SU-DHL-6 (cell line): Measurements from ENCODE around the gene WWTR1.

Source experiments
- H2AFZ ChIP-seq: fragments of 200-600 bp; sonication (generic); 2 replicates; pipeline ENCODE4 v1.6.1; 2014; ENCODE audit warnings: low read depth, mild to moderate bottlenecking, moderate library complexity, mixed read lengths, antibody characterized with exemption, low read length; ENCODE audit not compliant: severe bottlenecking
- H3F3A ChIP-seq: fragments of 200-600 bp; shearing (Covaris generic); 2 replicates; pipeline ENCODE4 v1.6.0; 2016; ENCODE audit warnings: antibody characterized with exemption, mild to moderate bottlenecking; ENCODE audit not compliant: insufficient read depth
- H3K27ac ChIP-seq: fragments of 200-600 bp; sonication (generic); 2 replicates; pipeline ENCODE4 v1.5.1; 2016; ENCODE audit warnings: low read depth, mild to moderate bottlenecking, low read length, moderate library complexity, mixed read lengths
- H3K27me3 ChIP-seq: fragments of 200-600 bp; sonication (generic), shearing (Covaris generic); 2 replicates; pipeline ENCODE4 v1.6.0; 2014; ENCODE audit warnings: mild to moderate bottlenecking, low read length
- H3K36me3 ChIP-seq: fragments of 200-600 bp; sonication (generic); 2 replicates; pipeline ENCODE4 v1.6.1; 2014; ENCODE audit warnings: mild to moderate bottlenecking, low read length, mixed read lengths
- H3K4me2 ChIP-seq: fragments of 300-600, 200-600 bp; shearing (Covaris generic), sonication (generic); 2 replicates; pipeline ENCODE4 v1.6.0; 2014; ENCODE audit warnings: low read length, low read depth, mild to moderate bottlenecking; ENCODE audit not compliant: poor library complexity, severe bottlenecking
- H3K4me3 ChIP-seq: fragments of 200-600 bp; sonication (generic); 2 replicates; pipeline ENCODE4 v1.5.1; 2014; ENCODE audit warnings: antibody characterized with exemption, low read length, mild to moderate bottlenecking, mixed read lengths; ENCODE audit not compliant: insufficient read depth, poor library complexity, severe bottlenecking
- H3K79me2 ChIP-seq: fragments of 200-600 bp; sonication (generic); 2 replicates; pipeline ENCODE4 v1.6.1; 2014; ENCODE audit warnings: mild to moderate bottlenecking, low read length, moderate library complexity; ENCODE audit not compliant: insufficient read depth
- H3K9ac ChIP-seq: fragments of 200-600 bp; sonication (generic); 2 replicates; pipeline ENCODE4 v1.7.0; 2014; ENCODE audit warnings: mild to moderate bottlenecking, low read length
- H3K9me2 ChIP-seq: fragments of 200-600 bp; sonication (generic); replicated peaks from 2 replicates; pipeline ENCODE4 v1.6.1; 2014; ENCODE audit warnings: low read length; ENCODE audit not compliant: insufficient read depth
- H3K9me3 ChIP-seq: fragments of 200-600 bp; sonication (generic); 2 replicates; pipeline ENCODE4 v1.6.1; 2014; ENCODE audit warnings: low read length, mixed read lengths; ENCODE audit not compliant: insufficient read depth
- H4K20me1 ChIP-seq: fragments of 200-600 bp; sonication (generic); 2 replicates; pipeline ENCODE4 v1.6.1; 2014; ENCODE audit warnings: low read depth, mild to moderate bottlenecking, antibody characterized with exemption, low read length, moderate library complexity, mixed read lengths
- CTCF ChIP-seq: fragments of 200-600 bp; sonication (generic); IDR thresholded peaks from one replicate; pipeline ENCODE4 v1.5.1; 2017; ENCODE audit warnings: antibody characterized with exemption, mild to moderate bottlenecking, low read length, moderate library complexity; ENCODE audit not compliant: insufficient read depth, poor library complexity, severe bottlenecking
- EZH2phosphoT487 ChIP-seq: fragments of 200-600 bp; sonication (generic), shearing (Covaris generic); conservative IDR thresholded peaks from 2 replicates; pipeline ENCODE4 v1.6.1; 2018; ENCODE audit warnings: mild to moderate bottlenecking, antibody characterized with exemption, low read length, moderate library complexity, mixed read lengths

The WWTR1 gene

GRCh38 chr3:149581681-149582370 is 76.0 kb downstream of the WWTR1 start:
- TF ChIP-seq EZH2phosphoT487 (no peak), CTCF (no peak)
- H3K9me2 ChIP-seq, result no peaks in the 10 kb centered on the region
- H4K20me1 ChIP-seq, result no peaks in the 10 kb centered on the region
- H3K27me3 ChIP-seq, result no peaks in the 10 kb centered on the region
- no peaks in the 10 kb centered on the region for H3K79me2 ChIP-seq
- no peak overlapping the region for H3K4me2 ChIP-seq
- H3K4me3 ChIP-seq, result no peak overlapping the region
- no peaks in the 10 kb centered on the region for H3K9me3 ChIP-seq
- no peak overlapping the region for H3K9ac ChIP-seq
- H2AFZ ChIP-seq, result no peak overlapping the region
- no peaks in the 10 kb centered on the region for H3F3A ChIP-seq
- no peak overlapping the region for H3K27ac ChIP-seq
- no peaks in the 10 kb centered on the region for H3K36me3 ChIP-seq

GRCh38 chr3:149581248-149581647 is 76.6 kb downstream of the WWTR1 start:
- Histone ChIP-seq H3K79me2 (no peaks in the 10 kb centered on the region), H3F3A (no peaks in the 10 kb centered on the region), H3K9ac (no peak overlapping the region), H2AFZ (no peak overlapping the region), H3K9me3 (no peaks in the 10 kb centered on the region), H3K27ac (no peak overlapping the region), H4K20me1 (no peaks in the 10 kb centered on the region), H3K36me3 (no peaks in the 10 kb centered on the region), H3K27me3 (no peaks in the 10 kb centered on the region), H3K4me3 (no peak overlapping the region), H3K4me2 (no peak overlapping the region), H3K9me2 (no peaks in the 10 kb centered on the region)
- no peak for TF ChIP-seq EZH2phosphoT487
- TF ChIP-seq CTCF, result no peak

- Histone ChIP-seq H3K4me3 (no peak overlapping the region), H3K9ac (no peak overlapping the region), H3F3A (no peaks in the 10 kb centered on the region), H3K4me2 (no peak overlapping the region), H3K9me2 (no peaks in the 10 kb centered on the region), H2AFZ (no peak overlapping the region), H3K9me3 (no peaks in the 10 kb centered on the region), H3K27ac (no peak overlapping the region), H3K27me3 (no peaks in the 10 kb centered on the region), H3K79me2 (no peaks in the 10 kb centered on the region), H4K20me1 (no peaks in the 10 kb centered on the region), H3K36me3 (no peaks in the 10 kb centered on the region)
- TF ChIP-seq EZH2phosphoT487 (no peak), CTCF (no peak)
Measured at GRCh38 chr3:149579838-149580542, 77.8 kb downstream of the WWTR1 start.
